ENCODE data around the gene ARL2.

DNA sequence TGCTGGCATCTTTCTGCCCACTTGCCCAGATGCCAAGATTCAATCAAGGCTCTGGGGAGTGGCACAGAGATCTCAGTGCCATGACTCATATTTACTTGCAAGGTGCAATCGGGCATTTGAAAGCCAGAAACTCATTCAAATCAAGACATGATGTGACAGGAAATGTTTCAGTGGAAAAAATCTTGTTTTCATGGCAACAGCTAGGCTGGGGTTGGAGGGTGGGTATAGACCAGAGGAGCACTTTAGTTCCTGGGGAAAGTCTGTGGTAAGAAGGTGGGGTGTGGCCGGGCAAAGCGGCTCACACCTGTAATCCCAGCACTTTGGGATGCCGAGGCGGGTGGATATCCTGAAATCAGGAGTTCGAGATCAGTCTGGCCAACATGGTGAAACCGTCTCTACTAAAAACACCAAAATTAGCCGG, 43.2 kb upstream of the ARL2 start:
- TF ChIP-seq, protein P1, sequence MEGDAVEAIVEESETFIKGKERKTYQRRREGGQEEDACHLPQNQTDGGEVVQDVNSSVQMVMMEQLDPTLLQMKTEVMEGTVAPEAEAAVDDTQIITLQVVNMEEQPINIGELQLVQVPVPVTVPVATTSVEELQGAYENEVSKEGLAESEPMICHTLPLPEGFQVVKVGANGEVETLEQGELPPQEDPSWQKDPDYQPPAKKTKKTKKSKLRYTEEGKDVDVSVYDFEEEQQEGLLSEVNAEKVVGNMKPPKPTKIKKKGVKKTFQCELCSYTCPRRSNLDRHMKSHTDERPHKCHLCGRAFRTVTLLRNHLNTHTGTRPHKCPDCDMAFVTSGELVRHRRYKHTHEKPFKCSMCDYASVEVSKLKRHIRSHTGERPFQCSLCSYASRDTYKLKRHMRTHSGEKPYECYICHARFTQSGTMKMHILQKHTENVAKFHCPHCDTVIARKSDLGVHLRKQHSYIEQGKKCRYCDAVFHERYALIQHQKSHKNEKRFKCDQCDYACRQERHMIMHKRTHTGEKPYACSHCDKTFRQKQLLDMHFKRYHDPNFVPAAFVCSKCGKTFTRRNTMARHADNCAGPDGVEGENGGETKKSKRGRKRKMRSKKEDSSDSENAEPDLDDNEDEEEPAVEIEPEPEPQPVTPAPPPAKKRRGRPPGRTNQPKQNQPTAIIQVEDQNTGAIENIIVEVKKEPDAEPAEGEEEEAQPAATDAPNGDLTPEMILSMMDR (IDR thresholded peaks at IDR 0.05; ENCODE audit: low read length), result no peak
- no peak for TF ChIP-seq EZH2 (optimal IDR thresholded peaks at IDR 0.05; ENCODE audit: low read depth, low read length)
- no peak for TF ChIP-seq EZH2phosphoT487 (IDR thresholded peaks at IDR 0.05; ENCODE audit: low read length)
